ENCODE measurements around the gene CAPZB.
"Not testable (repeated sequence)": the region's sequence is repeated elsewhere in the genome, so short reads cannot be mapped to it uniquely, and the experiment has no call there.

DNA sequence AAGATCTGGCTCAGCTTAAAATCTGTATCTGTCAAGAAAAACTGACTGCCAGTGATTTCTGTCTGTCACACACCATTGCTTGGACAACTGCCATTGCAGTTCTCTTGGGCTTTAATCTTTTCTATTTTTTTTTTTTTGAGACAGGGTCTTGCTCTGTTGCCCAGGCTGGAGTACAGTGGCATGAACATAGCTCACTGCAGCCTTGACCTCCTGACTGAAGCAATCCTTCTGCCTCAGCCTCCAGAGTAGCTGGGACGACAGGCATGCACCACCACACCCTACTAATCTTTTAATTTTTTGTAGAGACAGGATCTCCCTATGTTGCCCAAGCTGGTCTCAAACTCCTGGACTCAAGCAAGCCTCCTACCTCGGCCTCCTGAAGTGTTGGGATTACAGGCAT lies 14.5 kb upstream of the CAPZB start:
- TF ChIP-seq, protein P1, sequence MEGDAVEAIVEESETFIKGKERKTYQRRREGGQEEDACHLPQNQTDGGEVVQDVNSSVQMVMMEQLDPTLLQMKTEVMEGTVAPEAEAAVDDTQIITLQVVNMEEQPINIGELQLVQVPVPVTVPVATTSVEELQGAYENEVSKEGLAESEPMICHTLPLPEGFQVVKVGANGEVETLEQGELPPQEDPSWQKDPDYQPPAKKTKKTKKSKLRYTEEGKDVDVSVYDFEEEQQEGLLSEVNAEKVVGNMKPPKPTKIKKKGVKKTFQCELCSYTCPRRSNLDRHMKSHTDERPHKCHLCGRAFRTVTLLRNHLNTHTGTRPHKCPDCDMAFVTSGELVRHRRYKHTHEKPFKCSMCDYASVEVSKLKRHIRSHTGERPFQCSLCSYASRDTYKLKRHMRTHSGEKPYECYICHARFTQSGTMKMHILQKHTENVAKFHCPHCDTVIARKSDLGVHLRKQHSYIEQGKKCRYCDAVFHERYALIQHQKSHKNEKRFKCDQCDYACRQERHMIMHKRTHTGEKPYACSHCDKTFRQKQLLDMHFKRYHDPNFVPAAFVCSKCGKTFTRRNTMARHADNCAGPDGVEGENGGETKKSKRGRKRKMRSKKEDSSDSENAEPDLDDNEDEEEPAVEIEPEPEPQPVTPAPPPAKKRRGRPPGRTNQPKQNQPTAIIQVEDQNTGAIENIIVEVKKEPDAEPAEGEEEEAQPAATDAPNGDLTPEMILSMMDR (IDR thresholded peaks at IDR 0.05 in 8 of 11, conservative IDR thresholded peaks at IDR 0.05 in 3 of 11) = not testable (repeated sequence)
- TF ChIP-seq POLR2AphosphoS5, POLR2A (IDR thresholded peaks at IDR 0.05): not testable (repeated sequence)

All from spleen (tissue), 7 donors.